ENCODE results near the gene GTF2E1.

GTF2E1 gene

DNA sequence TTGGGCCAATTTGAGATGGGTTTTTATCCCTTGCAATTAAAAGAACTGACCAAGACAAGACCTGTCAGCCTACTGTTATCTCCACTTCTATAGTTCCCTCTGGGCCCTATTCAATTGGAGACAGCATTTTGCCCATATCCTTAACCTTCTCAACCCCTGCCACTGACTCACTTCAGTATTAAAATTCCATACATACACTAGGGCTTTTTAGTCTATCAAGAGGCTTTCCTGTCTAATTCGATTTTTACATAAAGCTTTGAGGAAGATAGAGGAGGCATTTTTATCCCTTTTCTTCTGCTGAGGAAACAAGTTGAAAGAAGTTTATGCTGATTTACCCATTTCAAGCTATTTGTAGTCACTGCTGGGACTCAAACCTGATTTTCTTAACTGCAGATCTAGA lies 51.1 kb downstream of the GTF2E1 start:
- Histone ChIP-seq H3K9ac (ENCODE audit: low read length) (no peak overlapping the region), H3K56ac (ENCODE audit: low read length) (no peak overlapping the region)

DNA sequence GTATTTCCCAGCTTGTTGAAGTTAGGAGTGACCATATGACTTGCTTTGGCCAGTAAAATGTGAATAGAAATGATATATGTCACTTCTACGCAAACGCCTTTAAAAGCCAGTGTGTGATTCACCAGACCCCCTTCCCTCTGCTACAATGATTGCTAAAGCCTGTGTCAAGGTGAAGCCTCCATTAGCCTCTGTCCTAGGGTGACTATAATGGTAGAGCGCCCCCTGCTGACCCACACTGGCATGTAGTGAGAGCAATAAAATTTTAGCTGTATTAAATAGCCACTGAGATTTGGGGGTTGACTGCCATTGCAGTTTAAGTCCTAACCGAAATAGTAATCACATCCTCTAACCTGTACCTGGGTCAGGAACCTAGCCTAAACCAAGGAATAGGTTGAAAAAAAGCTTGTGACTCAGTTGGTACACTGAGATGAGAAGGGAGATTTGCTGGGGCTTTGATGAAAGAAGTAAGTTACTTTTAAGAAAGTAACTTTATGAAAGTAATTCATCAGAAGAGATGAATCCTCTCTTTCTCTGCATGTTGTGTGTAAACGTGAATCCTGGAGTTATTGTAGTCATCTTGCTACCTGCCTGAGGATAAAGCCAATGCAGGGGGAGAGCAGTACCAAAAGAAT lies 52.6 kb downstream of the GTF2E1 start:
- Histone ChIP-seq H4K5ac (ENCODE audit: low read length) (no peak overlapping the region), H3K27ac (ENCODE audit: low read depth, low read length) (no peak overlapping the region), H3K9ac (ENCODE audit: low read length) (no peak overlapping the region), H3K79me2 (ENCODE audit: control insufficient read depth, insufficient read depth, low read length) (no peaks in the 10 kb centered on the region), H3K4me2 (ENCODE audit: low read length) (no peak overlapping the region), H3K18ac (ENCODE audit: low read length) (no peak overlapping the region), H2BK5ac (ENCODE audit: low read length) (no peak overlapping the region), H3K4me1 (ENCODE audit: control insufficient read depth, low read depth, low read length) (no peaks in the 10 kb centered on the region), H3K4me3 (ENCODE audit: low read length) (no peak overlapping the region), H3K27me3 (ENCODE audit: insufficient read depth, low read length, poor library complexity) (no peaks in the 10 kb centered on the region), H3K79me1 (ENCODE audit: low read length) (no peaks in the 10 kb centered on the region), H2AK5ac (ENCODE audit: low read length) (no peak overlapping the region), H3K23ac (ENCODE audit: low read length) (no peak overlapping the region), H4K8ac (ENCODE audit: low read depth, low read length) (no peak overlapping the region), H2BK120ac (ENCODE audit: low read depth, low read length) (no peak overlapping the region), H3K4ac (ENCODE audit: low read depth, low read length) (no peak overlapping the region), H3K36me3 (ENCODE audit: control insufficient read depth, insufficient read depth, low read length) (no peaks in the 10 kb centered on the region), H3K56ac (ENCODE audit: low read length) (no peak overlapping the region), H2BK15ac (replicated peaks; ENCODE audit: low read depth) (no peak overlapping the region)
- WGBS (ENCODE audit: extremely low coverage, insufficient coverage, low lambda C conversion rate): no CpG with 5 or more reads among the region's 5 CpGs
- peak; percentile 88 for DNase-seq

More for the DNA sequence above, 51.1 kb downstream of the GTF2E1 start:
- Histone ChIP-seq H3K27ac (ENCODE audit: low read depth, low read length) (no peak overlapping the region), H3K79me1 (ENCODE audit: low read length) (no peaks in the 10 kb centered on the region), H4K5ac (ENCODE audit: low read length) (no peak overlapping the region), H3K4me2 (ENCODE audit: low read length) (no peak overlapping the region), H3K27me3 (ENCODE audit: insufficient read depth, low read length, poor library complexity) (no peaks in the 10 kb centered on the region), H3K4ac (ENCODE audit: low read depth, low read length) (no peak overlapping the region), H3K4me3 (ENCODE audit: low read length) (no peak overlapping the region), H2AK5ac (ENCODE audit: low read length) (no peak overlapping the region), H3K18ac (ENCODE audit: low read length) (no peak overlapping the region), H3K79me2 (ENCODE audit: control insufficient read depth, insufficient read depth, low read length) (no peaks in the 10 kb centered on the region), H3K36me3 (ENCODE audit: control insufficient read depth, insufficient read depth, low read length) (no peaks in the 10 kb centered on the region), H3K23ac (ENCODE audit: low read length) (no peak overlapping the region), H2BK120ac (ENCODE audit: low read depth, low read length) (no peak overlapping the region), H3K4me1 (ENCODE audit: control insufficient read depth, low read depth, low read length) (no peaks in the 10 kb centered on the region), H2BK15ac (replicated peaks; ENCODE audit: low read depth) (no peak overlapping the region), H2BK5ac (ENCODE audit: low read length) (no peak overlapping the region), H4K8ac (ENCODE audit: low read depth, low read length) (no peak overlapping the region)
- no CpG with 5 or more reads among the region's 1 CpG for WGBS (ENCODE audit: extremely low coverage, insufficient coverage, low lambda C conversion rate)
- no peak for DNase-seq

DNA sequence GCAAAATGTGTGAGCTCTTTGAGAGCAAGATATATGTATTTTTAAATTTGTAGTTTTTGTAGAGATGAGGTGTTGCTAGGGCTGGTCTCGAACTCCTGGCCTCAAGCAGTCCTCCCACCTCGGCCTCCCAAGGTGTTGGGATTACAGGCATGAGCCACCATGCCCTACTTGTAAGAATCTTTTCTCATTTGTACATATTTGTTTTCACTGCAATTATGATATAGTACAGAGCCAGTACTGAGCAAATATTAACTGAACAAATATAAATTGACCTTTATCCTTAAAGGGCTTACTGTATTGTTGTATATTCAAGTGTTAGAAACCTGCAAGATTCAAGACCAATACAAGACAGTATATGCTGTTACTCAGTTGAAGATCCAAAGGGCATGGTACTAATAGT lies 53.4 kb downstream of the GTF2E1 start:
- no CpG with 5 or more reads among the region's 2 CpGs for WGBS (ENCODE audit: extremely low coverage, insufficient coverage, low lambda C conversion rate)
- no peaks in the 10 kb centered on the region for H3K4me1 ChIP-seq (ENCODE audit: control insufficient read depth, low read depth, low read length)
- H3K4me3 ChIP-seq (ENCODE audit: low read length): no peak overlapping the region
- H3K79me1 ChIP-seq (ENCODE audit: low read length): no peaks in the 10 kb centered on the region
- H3K4ac ChIP-seq (ENCODE audit: low read depth, low read length): no peak overlapping the region
- no peak overlapping the region for H3K4me2 ChIP-seq (ENCODE audit: low read length)
- no peak overlapping the region for H2AK5ac ChIP-seq (ENCODE audit: low read length)
- H3K23ac ChIP-seq (ENCODE audit: low read length): no peak overlapping the region
- no peak overlapping the region for H3K27ac ChIP-seq (ENCODE audit: low read depth, low read length)
- no peak overlapping the region for H3K56ac ChIP-seq (ENCODE audit: low read length)
- H2BK120ac ChIP-seq (ENCODE audit: low read depth, low read length): no peak overlapping the region
- H2BK5ac ChIP-seq (ENCODE audit: low read length): no peak overlapping the region
- no peaks in the 10 kb centered on the region for H3K79me2 ChIP-seq (ENCODE audit: control insufficient read depth, insufficient read depth, low read length)
- H4K5ac ChIP-seq (ENCODE audit: low read length): no peak overlapping the region
- H3K18ac ChIP-seq (ENCODE audit: low read length): no peak overlapping the region
- H4K8ac ChIP-seq (ENCODE audit: low read depth, low read length): no peak overlapping the region
- no peaks in the 10 kb centered on the region for H3K27me3 ChIP-seq (ENCODE audit: insufficient read depth, low read length, poor library complexity)
- no peaks in the 10 kb centered on the region for H3K36me3 ChIP-seq (ENCODE audit: control insufficient read depth, insufficient read depth, low read length)
- no peak for DNase-seq
- H2BK15ac ChIP-seq (replicated peaks; ENCODE audit: low read depth): no peak overlapping the region
- H3K9ac ChIP-seq (ENCODE audit: low read length): no peak overlapping the region

DNA sequence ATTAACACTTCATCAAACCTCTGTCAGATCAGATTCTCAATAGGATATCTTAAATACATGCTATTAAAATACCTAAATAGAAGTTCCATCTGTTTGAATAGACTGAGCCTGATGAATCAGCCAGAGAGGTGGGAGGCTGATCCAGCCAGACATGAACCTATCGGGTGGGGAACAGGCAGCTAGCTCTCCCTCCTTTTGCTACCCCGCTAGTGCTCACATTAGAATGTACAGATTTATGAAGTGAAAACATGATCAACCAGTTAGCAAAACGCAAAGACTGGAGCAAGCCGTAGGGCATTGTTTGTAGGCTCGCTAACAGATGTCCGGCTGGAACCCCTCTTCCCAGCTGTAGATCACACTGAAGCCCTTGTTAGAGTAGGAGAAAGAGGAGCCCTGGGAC lies 54.4 kb downstream of the GTF2E1 start:
- H3K4me2 ChIP-seq (ENCODE audit: low read length): no peak overlapping the region
- H2BK5ac ChIP-seq (ENCODE audit: low read length): no peak overlapping the region
- no peak overlapping the region for H3K9ac ChIP-seq (ENCODE audit: low read length)
- no peak overlapping the region for H3K4ac ChIP-seq (ENCODE audit: low read depth, low read length)
- no peak overlapping the region for H3K18ac ChIP-seq (ENCODE audit: low read length)
- no peaks in the 10 kb centered on the region for H3K27me3 ChIP-seq (ENCODE audit: insufficient read depth, low read length, poor library complexity)
- DNase-seq: no peak
- H3K79me2 ChIP-seq (ENCODE audit: control insufficient read depth, insufficient read depth, low read length): no peaks in the 10 kb centered on the region
- H2BK120ac ChIP-seq (ENCODE audit: low read depth, low read length): no peak overlapping the region
- no peaks in the 10 kb centered on the region for H3K79me1 ChIP-seq (ENCODE audit: low read length)
- H3K23ac ChIP-seq (ENCODE audit: low read length): no peak overlapping the region
- H3K4me3 ChIP-seq (ENCODE audit: low read length): no peak overlapping the region
- no CpG with 5 or more reads among the region's 6 CpGs for WGBS (ENCODE audit: extremely low coverage, insufficient coverage, low lambda C conversion rate)
- H4K8ac ChIP-seq (ENCODE audit: low read depth, low read length): no peak overlapping the region
- no peaks in the 10 kb centered on the region for H3K36me3 ChIP-seq (ENCODE audit: control insufficient read depth, insufficient read depth, low read length)
- no peak overlapping the region for H3K56ac ChIP-seq (ENCODE audit: low read length)
- no peak overlapping the region for H2AK5ac ChIP-seq (ENCODE audit: low read length)
- no peaks in the 10 kb centered on the region for H3K4me1 ChIP-seq (ENCODE audit: control insufficient read depth, low read depth, low read length)
- H2BK15ac ChIP-seq (replicated peaks; ENCODE audit: low read depth): no peak overlapping the region
- no peak overlapping the region for H4K5ac ChIP-seq (ENCODE audit: low read length)
- H3K27ac ChIP-seq (ENCODE audit: low read depth, low read length): no peak overlapping the region

DNA sequence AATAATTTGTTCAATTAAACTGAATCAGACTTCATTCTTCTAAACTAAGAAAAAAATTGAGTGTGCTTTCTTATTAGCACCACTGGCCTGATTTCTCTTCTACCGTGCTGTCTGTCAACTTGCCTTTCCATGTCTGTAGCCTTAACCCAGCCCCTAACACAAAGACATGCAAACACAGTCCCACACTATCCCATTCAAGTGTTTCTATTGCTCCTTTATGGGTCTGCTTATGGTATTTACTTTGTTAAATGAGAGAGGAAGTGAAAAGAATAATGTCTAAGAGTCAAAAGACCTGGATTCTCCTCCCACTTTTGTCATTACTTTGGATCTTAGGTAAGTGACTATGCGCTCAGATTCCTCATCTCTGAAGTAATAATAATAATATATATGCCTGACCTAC lies 55.3 kb downstream of the GTF2E1 start:
- no peak overlapping the region for H3K4me2 ChIP-seq (ENCODE audit: low read length)
- no peaks in the 10 kb centered on the region for H3K36me3 ChIP-seq (ENCODE audit: control insufficient read depth, insufficient read depth, low read length)
- no peak overlapping the region for H4K8ac ChIP-seq (ENCODE audit: low read depth, low read length)
- H4K5ac ChIP-seq (ENCODE audit: low read length): no peak overlapping the region
- H3K4me3 ChIP-seq (ENCODE audit: low read length): no peak overlapping the region
- no peaks in the 10 kb centered on the region for H3K27me3 ChIP-seq (ENCODE audit: insufficient read depth, low read length, poor library complexity)
- no peak overlapping the region for H3K9ac ChIP-seq (ENCODE audit: low read length)
- WGBS (ENCODE audit: extremely low coverage, insufficient coverage, low lambda C conversion rate): no CpG with 5 or more reads among the region's 2 CpGs
- no peak overlapping the region for H3K56ac ChIP-seq (ENCODE audit: low read length)
- no peak overlapping the region for H3K18ac ChIP-seq (ENCODE audit: low read length)
- no peak overlapping the region for H3K23ac ChIP-seq (ENCODE audit: low read length)
- no peaks in the 10 kb centered on the region for H3K4me1 ChIP-seq (ENCODE audit: control insufficient read depth, low read depth, low read length)
- H2BK120ac ChIP-seq (ENCODE audit: low read depth, low read length): no peak overlapping the region
- H3K79me1 ChIP-seq (ENCODE audit: low read length): no peaks in the 10 kb centered on the region
- no peak for DNase-seq
- H2AK5ac ChIP-seq (ENCODE audit: low read length): no peak overlapping the region
- no peak overlapping the region for H2BK5ac ChIP-seq (ENCODE audit: low read length)
- H2BK15ac ChIP-seq (replicated peaks; ENCODE audit: low read depth): no peak overlapping the region
- H3K79me2 ChIP-seq (ENCODE audit: control insufficient read depth, insufficient read depth, low read length): no peaks in the 10 kb centered on the region
- no peak overlapping the region for H3K27ac ChIP-seq (ENCODE audit: low read depth, low read length)
- H3K4ac ChIP-seq (ENCODE audit: low read depth, low read length): no peak overlapping the region

DNA sequence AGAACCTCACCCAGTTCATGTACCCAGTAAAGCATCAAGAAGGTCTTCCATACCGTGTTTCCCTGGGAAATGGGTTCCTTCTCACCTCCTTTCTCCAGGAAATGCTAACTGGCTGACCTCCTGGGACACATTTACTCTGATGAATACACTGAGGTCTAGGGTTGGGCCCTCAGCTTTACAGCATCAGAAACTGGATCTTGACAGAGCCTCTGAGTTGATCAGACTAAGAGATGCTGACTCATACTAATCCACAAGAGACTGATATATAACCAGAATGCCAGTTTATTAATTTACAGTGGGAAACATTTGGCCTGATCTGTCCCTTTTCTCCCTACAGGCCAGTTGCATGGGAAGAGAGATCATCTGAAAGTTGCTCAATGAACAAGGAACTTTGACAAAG lies 55.8 kb downstream of the GTF2E1 start:
- no peak overlapping the region for H2BK120ac ChIP-seq (ENCODE audit: low read depth, low read length)
- no peak overlapping the region for H3K4me2 ChIP-seq (ENCODE audit: low read length)
- no peak overlapping the region for H3K56ac ChIP-seq (ENCODE audit: low read length)
- H3K9ac ChIP-seq (ENCODE audit: low read length): no peak overlapping the region
- no peak for DNase-seq
- no peak overlapping the region for H3K18ac ChIP-seq (ENCODE audit: low read length)
- no peak overlapping the region for H2AK5ac ChIP-seq (ENCODE audit: low read length)
- H3K79me1 ChIP-seq (ENCODE audit: low read length): no peaks in the 10 kb centered on the region
- H3K36me3 ChIP-seq (ENCODE audit: control insufficient read depth, insufficient read depth, low read length): no peaks in the 10 kb centered on the region
- H3K4me3 ChIP-seq (ENCODE audit: low read length): no peak overlapping the region
- no peak overlapping the region for H2BK5ac ChIP-seq (ENCODE audit: low read length)
- H3K27me3 ChIP-seq (ENCODE audit: insufficient read depth, low read length, poor library complexity): no peaks in the 10 kb centered on the region
- no peak overlapping the region for H3K4ac ChIP-seq (ENCODE audit: low read depth, low read length)
- H3K4me1 ChIP-seq (ENCODE audit: control insufficient read depth, low read depth, low read length): no peaks in the 10 kb centered on the region
- no peak overlapping the region for H4K8ac ChIP-seq (ENCODE audit: low read depth, low read length)
- WGBS (ENCODE audit: extremely low coverage, insufficient coverage, low lambda C conversion rate): no CpG with 5 or more reads among the region's 1 CpG
- no peak overlapping the region for H3K23ac ChIP-seq (ENCODE audit: low read length)
- H4K5ac ChIP-seq (ENCODE audit: low read length): no peak overlapping the region
- no peaks in the 10 kb centered on the region for H3K79me2 ChIP-seq (ENCODE audit: control insufficient read depth, insufficient read depth, low read length)
- no peak overlapping the region for H2BK15ac ChIP-seq (replicated peaks; ENCODE audit: low read depth)
- no peak overlapping the region for H3K27ac ChIP-seq (ENCODE audit: low read depth, low read length)
